H9 (cell line): ENCODE data around the gene SESN2. TPM values are rescaled to one million over a fixed set of nuclear protein-coding genes. Genes with fewer than 3 reads are reported as not detected.

Source experiments
- DNase-seq: peaks from one replicate; pipeline ENCODE4 v3.0.0-alpha.2; 2017
- H2AFZ ChIP-seq: one replicate; pipeline ENCODE4 v1.6.1; 2013; ENCODE audit warnings: mild to moderate bottlenecking, low read length, control low read depth, moderate library complexity
- H2AK5ac ChIP-seq: 2 replicates; pipeline ENCODE4 v1.6.1; 2013; ENCODE audit warnings: low read length, control low read depth, mixed read lengths; ENCODE audit not compliant: insufficient read length
- H2BK120ac ChIP-seq: one replicate; pipeline ENCODE4 v1.6.1; 2013; ENCODE audit warnings: low read depth, mild to moderate bottlenecking, low read length, control low read depth, inconsistent platforms; ENCODE audit not compliant: poor library complexity, severe bottlenecking
- H2BK12ac ChIP-seq: 2 replicates; pipeline ENCODE4 v1.6.1; 2013; ENCODE audit warnings: low read length, control low read depth, mixed read lengths, low read depth; ENCODE audit not compliant: insufficient read length
- H2BK15ac ChIP-seq: 2 replicates; pipeline ENCODE4 v1.6.1; 2013; ENCODE audit warnings: low read depth, low read length, control low read depth
- H2BK20ac ChIP-seq: one replicate; pipeline ENCODE4 v1.6.1; 2013; ENCODE audit warnings: low read depth, mild to moderate bottlenecking, low read length, control low read depth, inconsistent platforms; ENCODE audit not compliant: poor library complexity, severe bottlenecking
- H2BK5ac ChIP-seq: 2 replicates; pipeline ENCODE4 v1.6.1; 2013; ENCODE audit warnings: low read length, control low read depth, mixed read lengths; ENCODE audit not compliant: insufficient read length
- H3K14ac ChIP-seq: 2 replicates; pipeline ENCODE4 v1.6.1; 2013; ENCODE audit warnings: low read length, control low read depth; ENCODE audit not compliant: insufficient read depth
- H3K18ac ChIP-seq: 2 replicates; pipeline ENCODE4 v1.6.1; 2013; ENCODE audit warnings: low read depth, mild to moderate bottlenecking, mixed read lengths, low read length, control low read depth; ENCODE audit not compliant: insufficient read length
- H3K23ac ChIP-seq: 2 replicates; pipeline ENCODE4 v1.6.1; 2013; ENCODE audit warnings: low read length, control low read depth, mixed read lengths, low read depth; ENCODE audit not compliant: insufficient read length
- H3K23me2 ChIP-seq: 2 replicates; pipeline ENCODE4 v1.6.1; 2013; ENCODE audit warnings: low read depth, mild to moderate bottlenecking, mixed read lengths, low read length, control low read depth; ENCODE audit not compliant: insufficient read length, poor library complexity, severe bottlenecking
- H3K27ac ChIP-seq: 2 replicates; pipeline ENCODE4 v1.5.1; 2013; ENCODE audit warnings: low read length, control low read depth, mixed read lengths, low read depth; ENCODE audit not compliant: insufficient read length
- H3K27me3 ChIP-seq: 2 replicates; pipeline ENCODE4 v1.6.1; 2013; ENCODE audit warnings: low read length, control low read depth, inconsistent platforms; ENCODE audit not compliant: insufficient read depth
- H3K4ac ChIP-seq: 2 replicates; pipeline ENCODE4 v1.6.1; 2013; ENCODE audit warnings: low read depth, mild to moderate bottlenecking, control low read depth, inconsistent platforms, low read length, moderate library complexity
- H3K4me1 ChIP-seq: 2 replicates; pipeline ENCODE4 v1.6.1; 2013; ENCODE audit warnings: low read length, control low read depth, inconsistent platforms; ENCODE audit not compliant: insufficient read depth
- H3K4me2 ChIP-seq: 2 replicates; pipeline ENCODE4 v1.6.1; 2013; ENCODE audit warnings: low read length, control low read depth, mixed read lengths; ENCODE audit not compliant: insufficient read length, insufficient read depth
- H3K56ac ChIP-seq: 2 replicates; pipeline ENCODE4 v1.6.1; 2013; ENCODE audit warnings: low read depth, mild to moderate bottlenecking, mixed read lengths, low read length, control low read depth; ENCODE audit not compliant: insufficient read length
- H3K79me1 ChIP-seq: 2 replicates; pipeline ENCODE4 v1.6.1; 2013; ENCODE audit warnings: low read depth, mild to moderate bottlenecking, moderate library complexity, low read length, control low read depth, inconsistent platforms; ENCODE audit not compliant: insufficient read depth, poor library complexity, severe bottlenecking
- H3K79me2 ChIP-seq: 2 replicates; pipeline ENCODE4 v1.6.1; 2013; ENCODE audit warnings: low read length, control low read depth, inconsistent platforms; ENCODE audit not compliant: insufficient read depth
- H3K9ac ChIP-seq: 2 replicates; pipeline ENCODE4 v1.6.1; 2013; ENCODE audit warnings: low read length, control low read depth, mixed read lengths; ENCODE audit not compliant: insufficient read length; ENCODE audit errors: extremely low read depth
- H3K9me3 ChIP-seq: one replicate; pipeline ENCODE4 v1.6.1; 2013; ENCODE audit warnings: low read depth, low read length, inconsistent platforms; ENCODE audit not compliant: control insufficient read depth
- H3T11ph ChIP-seq: one replicate; pipeline ENCODE4 v1.6.1; 2013; ENCODE audit warnings: mild to moderate bottlenecking, low read length, control low read depth, inconsistent platforms
- H4K20me1 ChIP-seq: one replicate; pipeline ENCODE4 v1.6.1; 2013; ENCODE audit not compliant: control insufficient read depth, insufficient read length, insufficient read depth
- H4K5ac ChIP-seq: 2 replicates; pipeline ENCODE4 v1.6.1; 2013; ENCODE audit warnings: low read depth, mild to moderate bottlenecking, mixed read lengths, low read length, control low read depth; ENCODE audit not compliant: insufficient read length
- H4K8ac ChIP-seq: replicated peaks from 2 replicates; pipeline ENCODE4 v1.6.1; 2013; ENCODE audit warnings: low read length, control low read depth, mixed read lengths, low read depth; ENCODE audit not compliant: insufficient read length
- H4K91ac ChIP-seq: 2 replicates; pipeline ENCODE4 v1.6.1; 2013; ENCODE audit warnings: low read depth, mild to moderate bottlenecking, moderate library complexity, mixed read lengths, low read length, control low read depth; ENCODE audit not compliant: insufficient read length
- H3K27ac Mint-ChIP-seq, 3 experiments: 2 replicates in 2 of 3; 3 replicates in 1 of 3; pipeline ENCODE4 v1.8.0; 2020 to 2021; ENCODE audit warnings: mixed read lengths in 3 of 3, mild to moderate bottlenecking in 1 of 3, moderate library complexity in 1 of 3
- H3K27me3 Mint-ChIP-seq: 2 replicates; pipeline ENCODE4 v1.8.0; 2021; ENCODE audit warnings: low read depth, mild to moderate bottlenecking, moderate library complexity, mixed read lengths
- H3K36me3 Mint-ChIP-seq, 3 experiments: 2 replicates in 2 of 3; 3 replicates in 1 of 3; pipeline ENCODE4 v1.8.0; 2020 to 2021; ENCODE audit warnings: low read depth in 3 of 3, mixed read lengths in 3 of 3; ENCODE audit not compliant: insufficient read depth in 1 of 3
- H3K4me1 Mint-ChIP-seq, 2 experiments: 2 replicates each; pipeline ENCODE4 v1.8.0; 2020; ENCODE audit warnings: mixed read lengths in 2 of 2
- H3K4me3 Mint-ChIP-seq, 2 experiments: 2 replicates in 1 of 2; 3 replicates in 1 of 2; pipeline ENCODE4 v1.8.0; 2020 to 2021; ENCODE audit warnings: mild to moderate bottlenecking in 2 of 2, mixed read lengths in 2 of 2, moderate library complexity in 1 of 2
- H3K9me3 Mint-ChIP-seq, 2 experiments: 2 replicates in 1 of 2; 3 replicates in 1 of 2; pipeline ENCODE4 v1.8.0; 2020; ENCODE audit warnings: mild to moderate bottlenecking in 2 of 2, mixed read lengths in 2 of 2, moderate library complexity in 1 of 2
- CTCF ChIP-seq: fragments of 200-600 bp; sonication (generic); conservative IDR thresholded peaks from 3 replicates; pipeline ENCODE4 v1.8.0; 2021; ENCODE audit warnings: antibody characterized with exemption, mild to moderate bottlenecking
- WGBS: extraction: QIAGEN DNeasy Blood & Tissue Kit; methylation state at CpG from one replicate; pipeline ENCODE4 v1.1.7; 2013; ENCODE audit warnings: missing lambda C conversion rate, low lambda C conversion rate, mixed read lengths; ENCODE audit not compliant: insufficient read length; ENCODE audit errors: extremely low coverage; 5-methylcytosine and 5-hydroxymethylcytosine counted together
- total RNA-seq: library from RNA; stranded (reverse); gene quantifications from 2 replicates; pipeline ENCODE4 v1.2.1, GENCODE V29; 2021

The SESN2 gene
- total RNA-seq, 1 experiment from 2014 or later = 24.6 TPM

GRCh38 chr1:28264897-28265296 is 5.6 kb downstream of the SESN2 start:
- peak overlapping the region in 2 of 3 experiments; percentile 7 to 47; a peak in 2 of 7 replicates for H3K27ac Mint-ChIP-seq
- Histone ChIP-seq H3K23me2 (peaks cover 7% of the 10 kb centered on the region), H3K9me3 (no peaks in the 10 kb centered on the region), H2BK120ac (no peak overlapping the region), H3K27ac (no peak overlapping the region), H3K4me1 (peaks cover 11% of the 10 kb centered on the region), H3K23ac (no peak overlapping the region), H3K4ac (no peak overlapping the region), H3K14ac (no peak overlapping the region), H3K4me2 (no peak overlapping the region), H3T11ph (no peak overlapping the region), H3K9ac (no peak overlapping the region), H3K18ac (no peak overlapping the region), H2AK5ac (no peak overlapping the region), H2AFZ (no peak overlapping the region), H3K27me3 (no peaks in the 10 kb centered on the region), H3K56ac (no peak overlapping the region), H2BK5ac (no peak overlapping the region), H3K79me2 (peaks cover 41% of the 10 kb centered on the region; the same call in 1 of the 2 replicates), H4K91ac (no peak overlapping the region), H2BK15ac (no peak overlapping the region), H2BK12ac (no peak overlapping the region), H3K79me1 (peaks cover 7% of the 10 kb centered on the region), H2BK20ac (no peak overlapping the region), H4K20me1 (no peaks in the 10 kb centered on the region), H4K5ac (no peak overlapping the region), H4K8ac (no peak overlapping the region)
- H3K4me1 Mint-ChIP-seq = peaks cover 53 to 56% of the 10 kb centered on the region in 2 experiments
- H3K36me3 Mint-ChIP-seq = peaks cover 3 to 13% (median 10%) of the 10 kb centered on the region in 3 experiments; a peak in 6 of 7 replicates
- no peak for TF ChIP-seq CTCF
- no peaks in the 10 kb centered on the region for H3K9me3 Mint-ChIP-seq
- no peaks in the 10 kb centered on the region for H3K27me3 Mint-ChIP-seq
- no peak overlapping the region; a peak in 1 of 5 replicates for H3K4me3 Mint-ChIP-seq
- WGBS = no CpG with 5 or more reads among the region's 1 CpG
- no peak for DNase-seq
